HepG2 (cell line): Measurements from ENCODE around the gene PRELID2. TPM values are rescaled to one million over a fixed set of nuclear protein-coding genes. Genes with fewer than 3 reads are reported as not detected.

ENCODE experiments used
- ATAC-seq: fragments of 200-7000 bp; cut with Tn5 transposase; 3 replicates; pipeline ENCODE4 v1.9.1; 2020; ENCODE audit warnings: mild to moderate bottlenecking, moderate library complexity
- BruUV-seq: library from RNA; stranded (reverse); fragments of 400-500 nt; replicated peaks from 2 replicates; lab custom pipeline; 2021; lab: Mats Ljungman, UMichigan
- CTCF ChIA-PET: fragments of 300-600 bp; formaldehyde crosslinking; extraction: SDS; loops from one replicate; lab custom pipeline; 2021; ENCODE audit warnings: low total read pairs, inconsistent platforms, low intra/inter-chr PET ratio; lab: Yijun Ruan, JAX
- POLR2A ChIA-PET: fragments of 350-600 bp; sonication (Branson Sonifier 250); formaldehyde crosslinking; loops from one replicate; lab custom pipeline; 2020; ENCODE audit warnings: antibody characterized with exemption, inconsistent platforms; lab: Yijun Ruan, JAX
- DNase-seq: peaks from one replicate; pipeline ENCODE4 v3.0.0-alpha.2; 2015; ENCODE audit warnings: low spot score
- FAIRE-seq: peaks from 3 replicates; lab custom pipeline; 2011; peaks lifted over from hg19 to GRCh38; lab: Jason Lieb, UNC
- H2AFZ ChIP-seq: one replicate; pipeline ENCODE4 v1.6.1; 2011; ENCODE audit warnings: low read length, inconsistent platforms
- H3K27ac ChIP-seq: fragments of 300-600 bp; 3 replicates; pipeline ENCODE4 v1.8.0; 2011; ENCODE audit warnings: mixed run types, mild to moderate bottlenecking, mixed read lengths, low read length, inconsistent platforms; ENCODE audit not compliant: insufficient read depth; ENCODE audit errors: extremely low read length
- H3K27me3 ChIP-seq, 2 experiments: fragments of 200-600 bp in 1 of 2; 2 replicates in 1 of 2; 3 replicates in 1 of 2; pipeline versions ENCODE4 v1.6.0 to v1.8.0; 2011; ENCODE audit warnings: low read length in 2 of 2, mild to moderate bottlenecking in 2 of 2, moderate library complexity in 2 of 2, inconsistent platforms in 1 of 2; ENCODE audit not compliant: insufficient read depth in 2 of 2, control insufficient read depth in 1 of 2
- H3K36me3 ChIP-seq, 2 experiments: fragments of 200-600 bp in 1 of 2; replicated peaks in 1 of 2; 2 replicates in 1 of 2; 3 replicates in 1 of 2; pipeline versions ENCODE4 v1.5.1 to v1.8.0; 2011; ENCODE audit warnings: low read length in 2 of 2, inconsistent platforms in 1 of 2; ENCODE audit not compliant: insufficient read depth in 2 of 2, control insufficient read depth in 1 of 2
- H3K4me1 ChIP-seq: 2 replicates; pipeline ENCODE4 v1.5.1; 2012; ENCODE audit warnings: low read length, inconsistent platforms; ENCODE audit not compliant: insufficient read depth
- H3K4me2 ChIP-seq: 2 replicates; pipeline ENCODE4 v1.6.0; 2011; ENCODE audit warnings: low read depth, low read length, inconsistent platforms
- H3K4me3 ChIP-seq, 3 experiments: fragments of 200-600 bp in 1 of 3; sonication (generic), shearing (Covaris generic) in 1 of 3; replicated peaks in 1 of 3; 2 replicates each; pipeline ENCODE4 v1.5.1; 2011 to 2016; ENCODE audit warnings: low read length in 3 of 3, inconsistent platforms in 2 of 3, low read depth in 2 of 3, mild to moderate bottlenecking in 2 of 3, control low read depth in 1 of 3, mixed read lengths in 1 of 3; ENCODE audit not compliant: insufficient read depth in 1 of 3
- H3K79me2 ChIP-seq: one replicate; pipeline ENCODE4 v1.6.1; 2011; ENCODE audit warnings: low read length, inconsistent platforms; ENCODE audit not compliant: insufficient read depth
- H3K9ac ChIP-seq: 2 replicates; pipeline ENCODE4 v1.6.0; 2011; ENCODE audit warnings: mild to moderate bottlenecking, low read depth, low read length, inconsistent platforms; ENCODE audit not compliant: insufficient read depth
- H3K9me3 ChIP-seq: 2 replicates; pipeline ENCODE4 v1.5.1; 2012; ENCODE audit warnings: mild to moderate bottlenecking, low read length
- H4K20me1 ChIP-seq: 2 replicates; pipeline ENCODE4 v1.6.0; 2011; ENCODE audit warnings: inconsistent platforms, mild to moderate bottlenecking, low read length, moderate library complexity; ENCODE audit not compliant: insufficient read depth
- ARHGAP35 ChIP-seq: sonication (generic); formaldehyde crosslinking; IDR thresholded peaks from 2 replicates; pipeline ENCODE4 v1.9.0; 2022; ENCODE audit warnings: mild to moderate bottlenecking, inconsistent platforms, moderate library complexity, missing genetic modification reagents, borderline replicate concordance
- ATF5 ChIP-seq: sonication (generic); formaldehyde crosslinking; IDR thresholded peaks from 2 replicates; pipeline ENCODE4 v1.4.0; 2020; ENCODE audit warnings: mild to moderate bottlenecking, low read depth, missing genetic modification reagents
- DMTF1 ChIP-seq: sonication (generic); formaldehyde crosslinking; IDR thresholded peaks from 2 replicates; pipeline ENCODE4 v1.4.0; 2020; ENCODE audit warnings: mild to moderate bottlenecking, missing genetic modification reagents
- ELF1 ChIP-seq: sonication (generic); formaldehyde crosslinking; IDR thresholded peaks from 2 replicates; pipeline ENCODE4 v1.4.0; 2020; ENCODE audit warnings: missing genetic modification reagents
- FOXJ3 ChIP-seq: sonication (generic); formaldehyde crosslinking; IDR thresholded peaks from 2 replicates; pipeline ENCODE4 v1.4.0; 2020; ENCODE audit warnings: missing genetic modification reagents, mild to moderate bottlenecking, borderline replicate concordance
- GATAD2A ChIP-seq: IDR thresholded peaks from 2 replicates; pipeline ENCODE4 v1.6.1; 2016
- HMG20A ChIP-seq: IDR thresholded peaks from 2 replicates; pipeline ENCODE4 v1.6.1; 2016; ENCODE audit warnings: borderline replicate concordance
- LBX2 ChIP-seq: sonication (generic); formaldehyde crosslinking; IDR thresholded peaks from 2 replicates; pipeline ENCODE4 v1.5.0; 2020; ENCODE audit warnings: missing genetic modification reagents, mild to moderate bottlenecking, borderline replicate concordance
- NFRKB ChIP-seq: fragments of 450-650 bp; IDR thresholded peaks from 2 replicates; pipeline ENCODE4 v1.6.1; 2017
- NR2F6 ChIP-seq, 2 experiments: IDR thresholded peaks; 2 replicates each; pipeline ENCODE4 v1.6.1; 2016; ENCODE audit warnings: antibody characterized with exemption in 1 of 2, mild to moderate bottlenecking in 1 of 2
- TOE1 ChIP-seq: sonication (generic); formaldehyde crosslinking; IDR thresholded peaks from 2 replicates; pipeline ENCODE4 v1.4.0; 2020; ENCODE audit warnings: mild to moderate bottlenecking, missing genetic modification reagents
- TSC22D2 ChIP-seq: sonication (generic); formaldehyde crosslinking; IDR thresholded peaks from 2 replicates; pipeline ENCODE4 v1.5.1; 2020; ENCODE audit warnings: missing genetic modification reagents, mild to moderate bottlenecking, borderline replicate concordance
- ZBTB7B ChIP-seq: sonication (generic); formaldehyde crosslinking; IDR thresholded peaks from 2 replicates; pipeline ENCODE4 v1.4.0; 2020; ENCODE audit warnings: missing genetic modification reagents
- ZFP37 ChIP-seq: sonication (generic); formaldehyde crosslinking; IDR thresholded peaks from 2 replicates; pipeline ENCODE4 v1.4.0; 2020; ENCODE audit warnings: missing genetic modification reagents, borderline replicate concordance
- ZNF180 ChIP-seq: sonication (generic); formaldehyde crosslinking; IDR thresholded peaks from 2 replicates; pipeline ENCODE4 v1.4.0; 2020; ENCODE audit warnings: low read depth, missing genetic modification reagents, borderline replicate concordance
- ZNF605 ChIP-seq: sonication (generic); formaldehyde crosslinking; IDR thresholded peaks from 2 replicates; pipeline ENCODE4 v1.8.0; 2022; ENCODE audit warnings: mild to moderate bottlenecking, missing genetic modification reagents
- ZNF672 ChIP-seq: sonication (generic); formaldehyde crosslinking; IDR thresholded peaks from 2 replicates; pipeline ENCODE4 v1.8.1; 2022; ENCODE audit warnings: missing genetic modification reagents
- WGBS: methylation state at CpG from one replicate; pipeline ENCODE4 v1.1.6; 2017; ENCODE audit warnings: low lambda C conversion rate; 5-methylcytosine and 5-hydroxymethylcytosine counted together
- in situ Hi-C: cut with HindIII; loops from 2 replicates; pipeline ENCODE4 v1.10.0; 2017; ENCODE audit warnings: low pct_unique_long_range_greater_than_20kb; ENCODE audit not compliant: extremely low pct_ligation_motif_present
- intact Hi-C: fragments of 100-400 bp; cut with micrococcal nuclease; formaldehyde crosslinking; loops from one replicate; pipeline ENCODE4 v1.10.0; 2022; ENCODE audit not compliant: unreplicated experiment
- polyA plus RNA-seq, 8 experiments: library from polyadenylated mRNA; depleted of rRNA in 3 of 8; stranded (reverse) in 7 of 8; unstranded in 1 of 8; fragments of >200 nt; fragmentation: Illumina TruSeq in 4 of 8; extraction: Trizol in 4 of 8; gene quantifications; 2 replicates each; pipeline versions ENCODE4 v1.2.1 to v1.2.3, GENCODE V29; 2011 to 2016; ENCODE audit warnings: low read depth in 4 of 8, missing spikeins in 1 of 8, mixed read lengths in 1 of 8; ENCODE audit not compliant: insufficient read depth in 1 of 8
- total RNA-seq, 5 experiments: library from RNA; depleted of rRNA; stranded (reverse); fragments of >200 nt; fragmentation: Illumina TruSeq; extraction: Trizol; gene quantifications; 2 replicates each; pipeline ENCODE4 v1.2.3, GENCODE V29; 2016; ENCODE audit warnings: low read depth in 1 of 5

Gene PRELID2
- total and polyA plus RNA-seq, 2 of the 13 experiments (the other 11 are each of a cell fraction or from before 2014, with no cell fraction given) = 10.0 to 22.9 TPM

GRCh38 chr5:145811834-145812625, 23.1 kb downstream of the PRELID2 start (continued):
- TF ChIP-seq TOE1 (CRISPR knock-in tag) (no peak), ZNF672 (CRISPR knock-in tag) (no peak)

- intact Hi-C loops = no loop called here
- Histone ChIP-seq H4K20me1 (no peaks in the 10 kb centered on the region), H3K4me1 (no peaks in the 10 kb centered on the region), H3K27me3 (no peaks in the 10 kb centered on the region), H3K4me3 (no peak overlapping the region), H3K9me3 (no peaks in the 10 kb centered on the region), H3K4me2 (no peak overlapping the region), H3K79me2 (no peaks in the 10 kb centered on the region), H3K27ac (no peak overlapping the region), H2AFZ (no peak overlapping the region), H3K36me3 (peaks cover 3 to 9% of the 10 kb centered on the region in 2 experiments; a peak in 4 of 5 replicates), H3K9ac (no peak overlapping the region)
- ChIA-PET POLR2A (no interaction called here), CTCF (no interaction called here)
- in situ Hi-C loops = no loop called here
- no peak for DNase-seq
- no peak for FAIRE-seq
- 94% methylated on average over 5 of the region's 5 CpGs for WGBS
- TF ChIP-seq ARHGAP35 (CRISPR knock-in tag) (no peak), DMTF1 (CRISPR knock-in tag) (no peak), HMG20A (CRISPR knock-in tag) (no peak), ZNF180 (no peak), NR2F6 (IDR thresholded peaks at IDR 0.05) (no peak), NR2F6 (CRISPR knock-in tag; IDR thresholded peaks at IDR 0.05) (no peak), TSC22D2 (CRISPR knock-in tag) (no peak), ATF5 (CRISPR knock-in tag) (no peak), ELF1 (CRISPR knock-in tag) (no peak), ZNF605 (CRISPR knock-in tag) (no peak), ZBTB7B (CRISPR knock-in tag) (no peak), LBX2 (CRISPR knock-in tag) (no peak), GATAD2A (CRISPR knock-in tag) (no peak), NFRKB (no peak), FOXJ3 (no peak), ZFP37 (CRISPR knock-in tag) (no peak)
- ATAC-seq = no peak
- no TSS peak for BruUV-seq
Measured at GRCh38 chr5:145806923-145807322, 28.2 kb downstream of the PRELID2 start.
